Stomach (tissue), 4 donors: ENCODE results near the gene VAV2.

Experiments used
- EP300 ChIP-seq: sonication (generic); formaldehyde crosslinking; IDR thresholded peaks from one replicate; pipeline ENCODE4 v1.6.1; 2017; ENCODE audit warnings: antibody characterized with exemption
- TF ChIP-seq, protein P1 (sequence below), 7 experiments: fragments of 450-650 bp in 4 of 7; fragments of 200-600 bp in 3 of 7; sonication (generic) in 3 of 7; IDR thresholded peaks; one replicate each; pipeline ENCODE4 v1.5.1; 2016 to 2019; ENCODE audit warnings: antibody characterized with exemption in 7 of 7, control low read depth in 2 of 7, mild to moderate bottlenecking in 1 of 7

DNA sequence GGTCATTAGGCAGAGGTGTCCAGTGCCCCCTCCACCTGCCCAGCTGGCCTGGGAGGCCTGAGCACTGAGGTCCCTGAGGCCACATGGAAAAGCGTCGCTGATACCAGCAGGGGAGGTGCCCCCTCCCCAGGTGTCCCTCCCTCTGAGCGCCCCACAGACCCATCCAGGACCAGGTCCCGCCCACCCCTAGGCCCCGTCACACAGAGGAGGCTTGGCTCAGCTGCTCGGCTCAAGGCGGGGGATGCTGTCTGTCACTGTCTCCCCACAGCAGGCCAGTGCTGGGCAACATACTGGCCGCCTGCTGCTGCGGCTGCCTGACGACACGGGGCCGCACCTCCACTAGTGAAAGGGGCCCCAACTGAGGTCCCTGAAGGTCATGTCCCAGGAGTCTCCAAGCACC lies 71.7 kb downstream of the VAV2 start:
- TF ChIP-seq, protein P1, sequence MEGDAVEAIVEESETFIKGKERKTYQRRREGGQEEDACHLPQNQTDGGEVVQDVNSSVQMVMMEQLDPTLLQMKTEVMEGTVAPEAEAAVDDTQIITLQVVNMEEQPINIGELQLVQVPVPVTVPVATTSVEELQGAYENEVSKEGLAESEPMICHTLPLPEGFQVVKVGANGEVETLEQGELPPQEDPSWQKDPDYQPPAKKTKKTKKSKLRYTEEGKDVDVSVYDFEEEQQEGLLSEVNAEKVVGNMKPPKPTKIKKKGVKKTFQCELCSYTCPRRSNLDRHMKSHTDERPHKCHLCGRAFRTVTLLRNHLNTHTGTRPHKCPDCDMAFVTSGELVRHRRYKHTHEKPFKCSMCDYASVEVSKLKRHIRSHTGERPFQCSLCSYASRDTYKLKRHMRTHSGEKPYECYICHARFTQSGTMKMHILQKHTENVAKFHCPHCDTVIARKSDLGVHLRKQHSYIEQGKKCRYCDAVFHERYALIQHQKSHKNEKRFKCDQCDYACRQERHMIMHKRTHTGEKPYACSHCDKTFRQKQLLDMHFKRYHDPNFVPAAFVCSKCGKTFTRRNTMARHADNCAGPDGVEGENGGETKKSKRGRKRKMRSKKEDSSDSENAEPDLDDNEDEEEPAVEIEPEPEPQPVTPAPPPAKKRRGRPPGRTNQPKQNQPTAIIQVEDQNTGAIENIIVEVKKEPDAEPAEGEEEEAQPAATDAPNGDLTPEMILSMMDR (IDR thresholded peaks at IDR 0.05), result no peak
- TF ChIP-seq EP300, result no peak
